ENCODE results near the gene ANKRD49. TPM values are rescaled to one million over a fixed set of nuclear protein-coding genes. Genes with fewer than 3 reads are reported as not detected.

ANKRD49 gene
- total and polyA plus RNA-seq, 2 of the 8 experiments (the other 6 are each of a cell fraction or from before 2014, with no cell fraction given) = 7.4 to 12.2 TPM

GRCh38 chr11:94450048-94450447, 43.7 kb upstream of the ANKRD49 start:
- no peak overlapping the region for H3K14ac ChIP-seq (ENCODE audit: insufficient read length)
- no peak overlapping the region for H3K4ac ChIP-seq (replicated peaks; ENCODE audit: insufficient read length, low read depth, low read length)
- 85% methylated on average over 3 of the region's 3 CpGs; no CpG with 5 or more reads in 1 of the 2 experiments for WGBS, 2 experiments (ENCODE audit: extremely low coverage in 1 of 2, insufficient coverage in 1 of 2, insufficient read length in 1 of 2, insufficient replicate concordance in 2 of 2, low coverage in 1 of 2, low lambda C conversion rate in 2 of 2, missing lambda C conversion rate in 1 of 2)
- no peak overlapping the region for H3K4me3 ChIP-seq (ENCODE audit: extremely low read depth in 1 of 4, insufficient read depth in 2 of 4, low read depth in 3 of 4, low read length in 4 of 4)
- H2BK5ac ChIP-seq (ENCODE audit: low read depth, low read length) = no peak overlapping the region
- ChIA-PET POLR2A (ENCODE audit: partially characterized antibody) (no interaction called here), CTCF (ENCODE audit: partially characterized antibody) (interaction anchor here (0.7 to 0.8 kb wide), 2 partner anchors 22 to 1767 kb away, joined by 3 read pairs; no protein-coding TSS in a partner anchor)
- H3K36me3 ChIP-seq (ENCODE audit: control insufficient read depth in 2 of 4, insufficient read depth in 4 of 4, low read length in 3 of 4) = peaks cover 0 to 40% (median 12%) of the 10 kb centered on the region in 4 experiments; a peak in 5 of 8 replicates
- H4K20me1 ChIP-seq (replicated peaks in 1 of 2; ENCODE audit: control insufficient read depth in 1 of 2, insufficient read depth in 2 of 2, low read length in 2 of 2) = peaks cover 1 to 2% of the 10 kb centered on the region in 2 experiments
- DNase-seq (ENCODE audit: low read depth in 1 of 2, low spot score in 2 of 2) = no peak
- H3K4me2 ChIP-seq (ENCODE audit: insufficient read depth in 1 of 2, low read depth in 2 of 2, low read length in 2 of 2) = no peak overlapping the region
- no peak overlapping the region for H4K91ac ChIP-seq (replicated peaks; ENCODE audit: insufficient read length, low read length)
- no peak overlapping the region for H3K56ac ChIP-seq (replicated peaks; ENCODE audit: insufficient read length, low read depth, low read length)
- H3K27ac ChIP-seq (ENCODE audit: low read depth, low read length) = no peak overlapping the region
- no peaks in the 10 kb centered on the region; the same call in 1 of the 2 replicates for H3K23me2 ChIP-seq (ENCODE audit: low read depth, low read length)
- H3K9ac ChIP-seq (replicated peaks in 1 of 4; ENCODE audit: extremely low read depth in 1 of 4, low read depth in 3 of 4, low read length in 3 of 4) = no peak overlapping the region
- no peaks in the 10 kb centered on the region for H3K79me2 ChIP-seq (ENCODE audit: control insufficient read depth in 1 of 2, insufficient read depth in 2 of 2, low read length in 2 of 2)
- H3K79me1 ChIP-seq (ENCODE audit: low read depth, low read length) = no peaks in the 10 kb centered on the region
- no peaks in the 10 kb centered on the region for H3K27me3 ChIP-seq (replicated peaks in 1 of 4; ENCODE audit: control insufficient read depth in 3 of 4, extremely low read depth in 1 of 4, insufficient read depth in 3 of 4, low read length in 3 of 4)
- no peak overlapping the region for H2BK20ac ChIP-seq (ENCODE audit: low read length)
- H4K8ac ChIP-seq (ENCODE audit: extremely low read depth, insufficient read depth, low read length) = no peak overlapping the region
- no peak for TF ChIP-seq CEBPB (IDR thresholded peaks at IDR 0.05; ENCODE audit: low read depth, low read length)
- no peak for TF ChIP-seq SP4 (IDR thresholded peaks at IDR 0.05; ENCODE audit: low read length)
- no peak for TF ChIP-seq E2F6 (IDR thresholded peaks at IDR 0.05)
- no peak for TF ChIP-seq JUN (IDR thresholded peaks at IDR 0.05; ENCODE audit: low read depth, low read length)
- TF ChIP-seq TBP (IDR thresholded peaks at IDR 0.05; ENCODE audit: low read depth, low read length) = no peak
- TF ChIP-seq EGR1 (IDR thresholded peaks at IDR 0.05; ENCODE audit: borderline replicate concordance, low read depth, low read length) = no peak
- TF ChIP-seq RNF2 (IDR thresholded peaks at IDR 0.05; ENCODE audit: borderline replicate concordance, low read depth, low read length, missing control alignments, poor library complexity, severe bottlenecking) = no peak
- TF ChIP-seq TAF7 (optimal IDR thresholded peaks at IDR 0.05; ENCODE audit: borderline replicate concordance, low read depth, low read length) = no peak
- no peak for TF ChIP-seq TEAD4 (IDR thresholded peaks at IDR 0.05; ENCODE audit: low read depth, low read length)
- H3K18ac ChIP-seq (ENCODE audit: extremely low read depth, low read length) = no peak overlapping the region
- no peak overlapping the region for H2BK15ac ChIP-seq (ENCODE audit: low read length)
- H2AK5ac ChIP-seq (ENCODE audit: low read depth, low read length) = no peak overlapping the region
- no peak for FAIRE-seq
- no peak overlapping the region for H3K23ac ChIP-seq (ENCODE audit: insufficient read length)
- H2BK120ac ChIP-seq (replicated peaks; ENCODE audit: low read depth, low read length) = no peak overlapping the region
- no peak overlapping the region for H2AFZ ChIP-seq (ENCODE audit: low read length)
- no peak overlapping the region for H2BK12ac ChIP-seq (ENCODE audit: low read depth, low read length)
- no peaks in the 10 kb centered on the region for H3K4me1 ChIP-seq (replicated peaks in 1 of 4; ENCODE audit: control insufficient read depth in 3 of 4, insufficient read depth in 4 of 4, low read length in 3 of 4)
- H4K5ac ChIP-seq (ENCODE audit: insufficient read length, low read depth, low read length) = no peak overlapping the region
- H3K9me3 ChIP-seq (ENCODE audit: insufficient read depth in 2 of 2, low read depth in 1 of 2, low read length in 1 of 2) = no peaks in the 10 kb centered on the region

All from H1 (cell line).